ENCODE measurements around the gene CHN1. TPM values are rescaled to one million over a fixed set of nuclear protein-coding genes. Genes with fewer than 3 reads are reported as not detected.

Gene CHN1
- total and polyA plus RNA-seq, 2 of the 8 experiments (the other 6 are each of a cell fraction or from before 2014, with no cell fraction given): 54.0 to 65.7 TPM

DNA sequence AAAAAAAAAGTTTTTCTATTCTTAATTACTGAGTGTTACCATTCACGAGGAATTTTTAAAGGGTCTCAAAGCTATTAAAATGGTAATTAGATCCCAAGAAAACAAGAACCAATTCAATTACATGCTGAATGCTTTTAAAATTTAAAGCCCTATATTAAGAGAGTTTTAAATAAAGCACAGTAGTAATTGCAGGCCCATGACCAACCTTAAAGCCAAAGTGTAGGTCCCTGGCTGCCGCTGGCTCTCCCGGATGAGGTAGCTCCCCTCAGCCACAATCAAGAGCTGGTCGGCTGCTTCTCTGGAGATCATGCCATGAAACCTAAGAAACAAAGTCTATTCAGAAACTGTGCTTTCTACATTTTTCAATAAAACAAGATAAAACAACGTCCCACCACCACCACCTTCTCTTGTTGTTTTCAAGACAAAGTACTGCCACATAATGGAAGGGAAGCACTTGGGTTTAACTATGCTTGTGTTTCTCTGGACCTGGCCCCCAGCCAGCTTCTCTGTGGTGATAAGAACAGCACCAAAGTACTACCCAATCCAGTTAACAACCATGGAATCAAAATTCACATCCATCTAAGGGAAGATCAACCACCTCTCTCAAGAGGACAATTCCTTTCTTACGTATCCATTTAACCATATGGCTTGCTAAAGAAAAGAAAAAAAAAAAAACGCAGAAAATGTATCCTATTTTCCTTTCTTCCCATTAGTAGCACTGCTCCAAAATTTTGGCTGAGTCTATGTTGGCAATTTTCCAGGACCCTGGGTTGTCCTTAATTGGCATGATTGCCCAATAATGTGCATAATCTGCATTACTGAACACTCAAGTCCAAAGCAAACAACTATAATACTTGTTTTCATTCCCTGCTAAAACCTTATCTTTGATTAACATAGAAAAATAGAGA lies 90.1 kb downstream of the CHN1 start (continued):
- TF ChIP-seq, protein P1, sequence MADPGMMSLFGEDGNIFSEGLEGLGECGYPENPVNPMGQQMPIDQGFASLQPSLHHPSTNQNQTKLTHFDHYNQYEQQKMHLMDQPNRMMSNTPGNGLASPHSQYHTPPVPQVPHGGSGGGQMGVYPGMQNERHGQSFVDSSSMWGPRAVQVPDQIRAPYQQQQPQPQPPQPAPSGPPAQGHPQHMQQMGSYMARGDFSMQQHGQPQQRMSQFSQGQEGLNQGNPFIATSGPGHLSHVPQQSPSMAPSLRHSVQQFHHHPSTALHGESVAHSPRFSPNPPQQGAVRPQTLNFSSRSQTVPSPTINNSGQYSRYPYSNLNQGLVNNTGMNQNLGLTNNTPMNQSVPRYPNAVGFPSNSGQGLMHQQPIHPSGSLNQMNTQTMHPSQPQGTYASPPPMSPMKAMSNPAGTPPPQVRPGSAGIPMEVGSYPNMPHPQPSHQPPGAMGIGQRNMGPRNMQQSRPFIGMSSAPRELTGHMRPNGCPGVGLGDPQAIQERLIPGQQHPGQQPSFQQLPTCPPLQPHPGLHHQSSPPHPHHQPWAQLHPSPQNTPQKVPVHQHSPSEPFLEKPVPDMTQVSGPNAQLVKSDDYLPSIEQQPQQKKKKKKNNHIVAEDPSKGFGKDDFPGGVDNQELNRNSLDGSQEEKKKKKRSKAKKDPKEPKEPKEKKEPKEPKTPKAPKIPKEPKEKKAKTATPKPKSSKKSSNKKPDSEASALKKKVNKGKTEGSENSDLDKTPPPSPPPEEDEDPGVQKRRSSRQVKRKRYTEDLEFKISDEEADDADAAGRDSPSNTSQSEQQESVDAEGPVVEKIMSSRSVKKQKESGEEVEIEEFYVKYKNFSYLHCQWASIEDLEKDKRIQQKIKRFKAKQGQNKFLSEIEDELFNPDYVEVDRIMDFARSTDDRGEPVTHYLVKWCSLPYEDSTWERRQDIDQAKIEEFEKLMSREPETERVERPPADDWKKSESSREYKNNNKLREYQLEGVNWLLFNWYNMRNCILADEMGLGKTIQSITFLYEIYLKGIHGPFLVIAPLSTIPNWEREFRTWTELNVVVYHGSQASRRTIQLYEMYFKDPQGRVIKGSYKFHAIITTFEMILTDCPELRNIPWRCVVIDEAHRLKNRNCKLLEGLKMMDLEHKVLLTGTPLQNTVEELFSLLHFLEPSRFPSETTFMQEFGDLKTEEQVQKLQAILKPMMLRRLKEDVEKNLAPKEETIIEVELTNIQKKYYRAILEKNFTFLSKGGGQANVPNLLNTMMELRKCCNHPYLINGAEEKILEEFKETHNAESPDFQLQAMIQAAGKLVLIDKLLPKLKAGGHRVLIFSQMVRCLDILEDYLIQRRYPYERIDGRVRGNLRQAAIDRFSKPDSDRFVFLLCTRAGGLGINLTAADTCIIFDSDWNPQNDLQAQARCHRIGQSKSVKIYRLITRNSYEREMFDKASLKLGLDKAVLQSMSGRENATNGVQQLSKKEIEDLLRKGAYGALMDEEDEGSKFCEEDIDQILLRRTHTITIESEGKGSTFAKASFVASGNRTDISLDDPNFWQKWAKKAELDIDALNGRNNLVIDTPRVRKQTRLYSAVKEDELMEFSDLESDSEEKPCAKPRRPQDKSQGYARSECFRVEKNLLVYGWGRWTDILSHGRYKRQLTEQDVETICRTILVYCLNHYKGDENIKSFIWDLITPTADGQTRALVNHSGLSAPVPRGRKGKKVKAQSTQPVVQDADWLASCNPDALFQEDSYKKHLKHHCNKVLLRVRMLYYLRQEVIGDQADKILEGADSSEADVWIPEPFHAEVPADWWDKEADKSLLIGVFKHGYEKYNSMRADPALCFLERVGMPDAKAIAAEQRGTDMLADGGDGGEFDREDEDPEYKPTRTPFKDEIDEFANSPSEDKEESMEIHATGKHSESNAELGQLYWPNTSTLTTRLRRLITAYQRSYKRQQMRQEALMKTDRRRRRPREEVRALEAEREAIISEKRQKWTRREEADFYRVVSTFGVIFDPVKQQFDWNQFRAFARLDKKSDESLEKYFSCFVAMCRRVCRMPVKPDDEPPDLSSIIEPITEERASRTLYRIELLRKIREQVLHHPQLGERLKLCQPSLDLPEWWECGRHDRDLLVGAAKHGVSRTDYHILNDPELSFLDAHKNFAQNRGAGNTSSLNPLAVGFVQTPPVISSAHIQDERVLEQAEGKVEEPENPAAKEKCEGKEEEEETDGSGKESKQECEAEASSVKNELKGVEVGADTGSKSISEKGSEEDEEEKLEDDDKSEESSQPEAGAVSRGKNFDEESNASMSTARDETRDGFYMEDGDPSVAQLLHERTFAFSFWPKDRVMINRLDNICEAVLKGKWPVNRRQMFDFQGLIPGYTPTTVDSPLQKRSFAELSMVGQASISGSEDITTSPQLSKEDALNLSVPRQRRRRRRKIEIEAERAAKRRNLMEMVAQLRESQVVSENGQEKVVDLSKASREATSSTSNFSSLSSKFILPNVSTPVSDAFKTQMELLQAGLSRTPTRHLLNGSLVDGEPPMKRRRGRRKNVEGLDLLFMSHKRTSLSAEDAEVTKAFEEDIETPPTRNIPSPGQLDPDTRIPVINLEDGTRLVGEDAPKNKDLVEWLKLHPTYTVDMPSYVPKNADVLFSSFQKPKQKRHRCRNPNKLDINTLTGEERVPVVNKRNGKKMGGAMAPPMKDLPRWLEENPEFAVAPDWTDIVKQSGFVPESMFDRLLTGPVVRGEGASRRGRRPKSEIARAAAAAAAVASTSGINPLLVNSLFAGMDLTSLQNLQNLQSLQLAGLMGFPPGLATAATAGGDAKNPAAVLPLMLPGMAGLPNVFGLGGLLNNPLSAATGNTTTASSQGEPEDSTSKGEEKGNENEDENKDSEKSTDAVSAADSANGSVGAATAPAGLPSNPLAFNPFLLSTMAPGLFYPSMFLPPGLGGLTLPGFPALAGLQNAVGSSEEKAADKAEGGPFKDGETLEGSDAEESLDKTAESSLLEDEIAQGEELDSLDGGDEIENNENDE (IDR thresholded peaks at IDR 0.05; ENCODE audit: insufficient replicate concordance, low read length): no peak
- TF ChIP-seq POLR2A (IDR thresholded peaks at IDR 0.05; ENCODE audit: control extremely low read depth in 1 of 2, low read depth in 2 of 2, low read length in 2 of 2): no peak
- no peak for TF ChIP-seq POLR2AphosphoS5 (IDR thresholded peaks at IDR 0.05; ENCODE audit: low read depth, low read length)
- TF ChIP-seq TBP (IDR thresholded peaks at IDR 0.05; ENCODE audit: low read depth, low read length): no peak
- no peak for TF ChIP-seq RAD21 (IDR thresholded peaks at IDR 0.05 in 1 of 2, conservative IDR thresholded peaks at IDR 0.05 in 1 of 2; ENCODE audit: low read depth in 2 of 2, low read length in 2 of 2)
- TF ChIP-seq SUZ12 (IDR thresholded peaks at IDR 0.05; ENCODE audit: low read length): no peak
- TF ChIP-seq, protein P2, sequence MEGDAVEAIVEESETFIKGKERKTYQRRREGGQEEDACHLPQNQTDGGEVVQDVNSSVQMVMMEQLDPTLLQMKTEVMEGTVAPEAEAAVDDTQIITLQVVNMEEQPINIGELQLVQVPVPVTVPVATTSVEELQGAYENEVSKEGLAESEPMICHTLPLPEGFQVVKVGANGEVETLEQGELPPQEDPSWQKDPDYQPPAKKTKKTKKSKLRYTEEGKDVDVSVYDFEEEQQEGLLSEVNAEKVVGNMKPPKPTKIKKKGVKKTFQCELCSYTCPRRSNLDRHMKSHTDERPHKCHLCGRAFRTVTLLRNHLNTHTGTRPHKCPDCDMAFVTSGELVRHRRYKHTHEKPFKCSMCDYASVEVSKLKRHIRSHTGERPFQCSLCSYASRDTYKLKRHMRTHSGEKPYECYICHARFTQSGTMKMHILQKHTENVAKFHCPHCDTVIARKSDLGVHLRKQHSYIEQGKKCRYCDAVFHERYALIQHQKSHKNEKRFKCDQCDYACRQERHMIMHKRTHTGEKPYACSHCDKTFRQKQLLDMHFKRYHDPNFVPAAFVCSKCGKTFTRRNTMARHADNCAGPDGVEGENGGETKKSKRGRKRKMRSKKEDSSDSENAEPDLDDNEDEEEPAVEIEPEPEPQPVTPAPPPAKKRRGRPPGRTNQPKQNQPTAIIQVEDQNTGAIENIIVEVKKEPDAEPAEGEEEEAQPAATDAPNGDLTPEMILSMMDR (IDR thresholded peaks at IDR 0.05; ENCODE audit: control extremely low read depth in 1 of 3, insufficient read depth in 1 of 3, low read depth in 1 of 3, low read length in 3 of 3): no peak

All from H1 (cell line).